Measurements from ENCODE around the gene NCOA7.

DNA sequence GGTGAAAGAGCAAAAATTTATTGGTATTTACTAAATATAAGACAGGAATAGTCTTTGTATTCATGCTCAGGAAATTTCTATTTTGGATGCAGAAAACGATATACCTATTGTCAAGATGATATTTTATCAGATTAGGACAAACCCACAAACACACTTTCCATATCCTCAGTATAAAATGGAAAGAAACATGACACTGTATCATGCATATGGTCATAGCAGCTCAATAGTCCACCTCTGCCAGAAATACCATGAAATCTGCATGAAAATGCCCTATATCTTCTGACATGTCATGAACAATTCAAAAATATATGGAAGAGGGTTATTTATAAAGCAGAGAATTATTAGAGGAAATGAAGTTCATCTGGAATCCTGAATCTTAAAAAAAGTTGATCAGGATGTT lies 154.1 kb downstream of the NCOA7 start:
- TF ChIP-seq, protein P1, sequence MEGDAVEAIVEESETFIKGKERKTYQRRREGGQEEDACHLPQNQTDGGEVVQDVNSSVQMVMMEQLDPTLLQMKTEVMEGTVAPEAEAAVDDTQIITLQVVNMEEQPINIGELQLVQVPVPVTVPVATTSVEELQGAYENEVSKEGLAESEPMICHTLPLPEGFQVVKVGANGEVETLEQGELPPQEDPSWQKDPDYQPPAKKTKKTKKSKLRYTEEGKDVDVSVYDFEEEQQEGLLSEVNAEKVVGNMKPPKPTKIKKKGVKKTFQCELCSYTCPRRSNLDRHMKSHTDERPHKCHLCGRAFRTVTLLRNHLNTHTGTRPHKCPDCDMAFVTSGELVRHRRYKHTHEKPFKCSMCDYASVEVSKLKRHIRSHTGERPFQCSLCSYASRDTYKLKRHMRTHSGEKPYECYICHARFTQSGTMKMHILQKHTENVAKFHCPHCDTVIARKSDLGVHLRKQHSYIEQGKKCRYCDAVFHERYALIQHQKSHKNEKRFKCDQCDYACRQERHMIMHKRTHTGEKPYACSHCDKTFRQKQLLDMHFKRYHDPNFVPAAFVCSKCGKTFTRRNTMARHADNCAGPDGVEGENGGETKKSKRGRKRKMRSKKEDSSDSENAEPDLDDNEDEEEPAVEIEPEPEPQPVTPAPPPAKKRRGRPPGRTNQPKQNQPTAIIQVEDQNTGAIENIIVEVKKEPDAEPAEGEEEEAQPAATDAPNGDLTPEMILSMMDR (IDR thresholded peaks at IDR 0.05): no peak
- no peak for TF ChIP-seq POLR2A (IDR thresholded peaks at IDR 0.05)

Data from heart left ventricle (tissue), 13 donors.